Measurements from ENCODE around the gene ACVR1B. TPM values are rescaled to one million over a fixed set of nuclear protein-coding genes. Genes with fewer than 3 reads are reported as not detected.

ACVR1B gene
- total and polyA plus RNA-seq, 5 donors = 14.6 to 19.4 (median 15.9) TPM

DNA sequence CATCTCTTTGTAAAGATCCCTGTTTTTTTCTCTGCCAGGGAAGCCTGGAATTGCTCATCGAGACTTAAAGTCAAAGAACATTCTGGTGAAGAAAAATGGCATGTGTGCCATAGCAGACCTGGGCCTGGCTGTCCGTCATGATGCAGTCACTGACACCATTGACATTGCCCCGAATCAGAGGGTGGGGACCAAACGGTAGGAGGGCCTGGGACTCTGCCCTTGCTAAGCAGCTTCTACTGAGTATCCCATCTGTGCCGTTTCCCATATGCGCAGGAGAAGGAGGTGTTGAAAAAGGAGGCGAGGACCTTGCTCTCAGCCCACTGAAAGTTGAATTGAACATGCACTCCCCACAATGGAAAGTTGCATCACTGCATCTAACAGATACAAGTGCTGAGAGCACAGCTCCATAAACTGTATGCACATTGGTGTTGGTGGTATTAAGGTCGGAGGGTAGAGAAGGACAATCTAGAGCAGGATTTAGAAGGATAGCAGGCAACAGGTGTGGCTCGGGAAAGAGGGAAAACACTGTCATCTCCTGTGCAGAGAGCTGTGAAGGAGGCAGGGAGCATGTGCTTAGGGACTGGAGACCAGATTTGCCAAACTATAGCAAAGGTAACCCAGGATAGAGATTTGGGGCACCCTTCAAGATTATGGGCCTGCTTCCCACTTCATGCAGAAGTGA, 33.8 kb downstream of the ACVR1B start:
- Histone ChIP-seq H3K4me3 (ENCODE audit: low read length) (no peak overlapping the region), H3K27ac (ENCODE audit: low read length) (no peak overlapping the region), H3K4me1 (ENCODE audit: control insufficient read depth, insufficient read depth, low read length) (no peaks in the 10 kb centered on the region), H3K9me3 (ENCODE audit: control insufficient read depth, low read length) (no peaks in the 10 kb centered on the region), H3K27me3 (ENCODE audit: control insufficient read depth, insufficient read depth) (no peaks in the 10 kb centered on the region)
- no peak for DNase-seq
- intact Hi-C loops (cut with DNase I) = no loop called here
- ATAC-seq = no peak
- 86% methylated on average over 9 of the region's 9 CpGs for WGBS

DNA sequence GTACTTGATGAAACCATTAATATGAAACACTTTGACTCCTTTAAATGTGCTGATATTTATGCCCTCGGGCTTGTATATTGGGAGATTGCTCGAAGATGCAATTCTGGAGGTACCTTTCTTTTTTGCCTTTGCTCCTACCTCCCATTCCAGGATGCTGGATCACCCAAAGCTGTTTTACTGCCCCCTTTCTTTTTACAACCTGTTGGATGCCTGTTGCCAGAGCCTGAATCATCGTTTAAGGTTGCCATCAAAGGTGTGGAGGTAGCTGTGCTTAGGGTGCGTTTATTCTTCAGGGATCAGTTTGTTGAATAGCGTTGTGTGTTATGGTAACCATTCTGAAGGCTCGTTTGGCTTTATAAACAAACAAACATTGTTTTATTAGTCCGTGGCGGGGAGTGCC, 35.3 kb downstream of the ACVR1B start:
- ATAC-seq = no peak

DNA sequence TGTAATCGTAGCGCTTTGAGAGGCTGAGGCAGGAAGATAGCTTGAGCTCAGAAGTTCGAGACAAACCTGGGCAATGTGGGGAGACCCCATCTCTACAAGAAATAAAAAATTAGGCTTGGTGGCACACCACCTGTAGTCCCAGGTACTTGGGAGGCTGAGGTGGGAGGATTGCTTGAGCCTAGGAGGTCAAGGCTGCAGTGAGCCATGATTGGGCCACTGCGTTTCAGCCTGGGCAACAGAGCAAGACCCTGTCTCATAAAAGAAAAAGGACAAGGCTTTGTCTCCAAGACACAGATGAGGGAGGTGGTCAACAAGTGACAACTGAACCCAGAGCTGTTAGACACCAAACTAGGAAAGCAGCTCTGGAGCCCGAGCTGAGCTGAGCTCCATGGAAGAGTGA, 40.7 kb downstream of the ACVR1B start:
- Histone ChIP-seq H3K27me3 (ENCODE audit: control insufficient read depth, insufficient read depth) (no peaks in the 10 kb centered on the region), H3K27ac (ENCODE audit: low read length) (no peak overlapping the region), H3K4me1 (ENCODE audit: control insufficient read depth, insufficient read depth, low read length) (no peaks in the 10 kb centered on the region), H3K9me3 (ENCODE audit: control insufficient read depth, low read length) (no peaks in the 10 kb centered on the region), H3K4me3 (ENCODE audit: low read length) (no peak overlapping the region)
- ATAC-seq = no peak
- WGBS = 88% methylated on average over 5 of the region's 5 CpGs
- intact Hi-C loops (cut with DNase I) = no loop called here
- no peak for DNase-seq

More for the DNA sequence above, 35.3 kb downstream of the ACVR1B start:
- Histone ChIP-seq H3K27me3 (ENCODE audit: control insufficient read depth, insufficient read depth) (no peaks in the 10 kb centered on the region), H3K9me3 (ENCODE audit: control insufficient read depth, low read length) (no peaks in the 10 kb centered on the region), H3K4me3 (ENCODE audit: low read length) (no peak overlapping the region), H3K4me1 (ENCODE audit: control insufficient read depth, insufficient read depth, low read length) (no peaks in the 10 kb centered on the region), H3K27ac (ENCODE audit: low read length) (no peak overlapping the region)
- intact Hi-C loops (cut with DNase I) = no loop called here
- 90% methylated on average over 8 of the region's 8 CpGs for WGBS
- DNase-seq = no peak

DNA sequence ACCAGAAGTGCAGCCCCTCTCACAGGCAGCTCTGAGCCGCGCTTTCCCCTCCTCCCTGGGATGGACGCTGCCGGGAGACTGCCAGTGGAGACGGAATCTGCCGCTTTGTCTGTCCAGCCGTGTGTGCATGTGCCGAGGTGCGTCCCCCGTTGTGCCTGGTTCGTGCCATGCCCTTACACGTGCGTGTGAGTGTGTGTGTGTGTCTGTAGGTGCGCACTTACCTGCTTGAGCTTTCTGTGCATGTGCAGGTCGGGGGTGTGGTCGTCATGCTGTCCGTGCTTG, 43.0 kb downstream of the ACVR1B start:
- Histone ChIP-seq H3K9me3 (ENCODE audit: control insufficient read depth, low read length) (no peaks in the 10 kb centered on the region), H3K27me3 (ENCODE audit: control insufficient read depth, insufficient read depth) (no peaks in the 10 kb centered on the region), H3K27ac (ENCODE audit: low read length) (no peak overlapping the region), H3K4me3 (ENCODE audit: low read length) (no peak overlapping the region), H3K4me1 (ENCODE audit: control insufficient read depth, insufficient read depth, low read length) (no peaks in the 10 kb centered on the region)
- ATAC-seq (no peak), DNase-seq (peak in 1 of 3 donors; percentile 44)
- intact Hi-C loops (cut with DNase I) = no loop called here
- 94% methylated on average over 17 of the region's 17 CpGs for WGBS

DNA sequence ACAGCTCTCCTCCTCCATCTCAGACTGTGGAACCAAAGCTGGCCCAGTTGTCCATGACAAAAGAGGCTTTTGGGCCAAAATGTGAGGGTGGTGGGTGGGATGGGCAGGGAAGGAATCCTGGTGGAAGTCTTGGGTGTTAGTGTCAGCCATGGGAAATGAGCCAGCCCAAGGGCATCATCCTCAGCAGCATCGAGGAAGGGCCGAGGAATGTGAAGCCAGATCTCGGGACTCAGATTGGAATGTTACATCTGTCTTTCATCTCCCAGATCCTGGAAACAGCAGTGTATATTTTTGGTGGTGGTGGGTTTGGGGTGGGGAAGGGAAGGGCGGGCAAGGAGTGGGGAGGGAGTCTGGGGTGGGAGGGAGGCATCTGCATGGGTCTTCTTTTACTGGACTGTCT, 43.5 kb downstream of the ACVR1B start:
- intact Hi-C loops (cut with DNase I) = no loop called here
- Histone ChIP-seq H3K9me3 (ENCODE audit: control insufficient read depth, low read length) (no peaks in the 10 kb centered on the region), H3K4me3 (ENCODE audit: low read length) (no peak overlapping the region), H3K27me3 (ENCODE audit: control insufficient read depth, insufficient read depth) (no peaks in the 10 kb centered on the region), H3K4me1 (ENCODE audit: control insufficient read depth, insufficient read depth, low read length) (no peaks in the 10 kb centered on the region), H3K27ac (ENCODE audit: low read length) (no peak overlapping the region)
- ATAC-seq = no peak
- DNase-seq = no peak
- WGBS = 72% methylated on average over 4 of the region's 4 CpGs

DNA sequence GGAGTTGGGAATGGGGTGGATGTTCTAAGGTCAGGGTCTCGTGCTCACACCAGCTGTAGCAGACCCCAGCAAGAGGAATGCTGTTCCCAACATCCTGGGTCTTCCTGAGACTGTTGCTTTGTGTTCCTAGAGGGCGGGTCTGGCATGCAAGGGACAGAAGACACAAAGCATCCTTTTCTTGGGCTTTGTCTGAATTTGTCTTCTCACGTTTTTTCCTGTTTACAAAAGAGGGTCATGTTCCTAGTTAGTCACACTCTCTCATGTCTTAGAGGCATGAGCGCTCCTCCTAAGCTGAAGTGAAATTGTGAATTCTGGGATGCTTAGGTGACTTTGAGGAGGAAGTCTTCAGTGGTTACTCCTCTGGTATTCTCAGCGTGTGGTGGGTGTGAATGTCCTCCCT, 45.6 kb downstream of the ACVR1B start:
- no peak overlapping the region for H3K4me3 ChIP-seq (ENCODE audit: low read length)
- no peaks in the 10 kb centered on the region for H3K4me1 ChIP-seq (ENCODE audit: control insufficient read depth, insufficient read depth, low read length)
- H3K27ac ChIP-seq (ENCODE audit: low read length) = no peak overlapping the region
- ATAC-seq (no peak), DNase-seq (no peak)
- intact Hi-C loops (cut with DNase I) = no loop called here
- H3K27me3 ChIP-seq (ENCODE audit: control insufficient read depth, insufficient read depth) = no peaks in the 10 kb centered on the region
- WGBS = 84% methylated on average over 5 of the region's 5 CpGs
- H3K9me3 ChIP-seq (ENCODE audit: control insufficient read depth, low read length) = no peaks in the 10 kb centered on the region

DNA sequence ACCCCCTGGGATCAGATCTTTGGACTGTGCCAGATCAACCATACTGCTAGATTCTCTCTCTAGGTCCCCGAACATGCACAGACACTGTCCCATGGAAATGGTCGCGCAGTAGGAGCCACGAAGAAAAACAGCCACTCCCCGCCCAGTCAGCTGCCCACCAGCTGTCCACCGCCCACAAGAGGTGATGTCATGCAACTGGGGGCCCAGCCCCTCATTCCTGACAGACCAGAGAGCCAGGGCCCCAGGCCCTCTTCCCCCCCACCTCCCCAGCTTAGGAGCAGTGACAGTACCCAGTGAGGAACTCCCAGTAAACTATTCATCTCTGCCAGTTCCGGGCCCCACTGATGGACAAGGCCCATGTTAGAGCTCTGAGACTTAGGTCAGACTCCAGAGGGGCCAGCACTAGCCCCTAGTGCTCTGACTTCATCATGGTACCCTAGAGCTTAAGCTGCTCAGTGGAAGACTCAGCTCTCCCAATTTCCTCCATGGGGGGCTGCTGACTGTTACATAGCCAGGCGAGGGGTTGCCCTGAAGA, 51.6 kb downstream of the ACVR1B start:
- no peak for ATAC-seq
- Histone ChIP-seq H3K4me1 (ENCODE audit: control insufficient read depth, insufficient read depth, low read length) (no peaks in the 10 kb centered on the region), H3K27ac (ENCODE audit: low read length) (no peak overlapping the region), H3K27me3 (ENCODE audit: control insufficient read depth, insufficient read depth) (no peaks in the 10 kb centered on the region), H3K9me3 (ENCODE audit: control insufficient read depth, low read length) (no peaks in the 10 kb centered on the region), H3K4me3 (ENCODE audit: low read length) (no peak overlapping the region)
- no peak for DNase-seq
- WGBS = 89% methylated on average over 8 of the region's 8 CpGs
- intact Hi-C loops (cut with DNase I) = loop anchor here in 1 of 4 donors (5.0 kb wide), 1 partner anchor 79 kb away; no protein-coding TSS in a partner anchor

DNA sequence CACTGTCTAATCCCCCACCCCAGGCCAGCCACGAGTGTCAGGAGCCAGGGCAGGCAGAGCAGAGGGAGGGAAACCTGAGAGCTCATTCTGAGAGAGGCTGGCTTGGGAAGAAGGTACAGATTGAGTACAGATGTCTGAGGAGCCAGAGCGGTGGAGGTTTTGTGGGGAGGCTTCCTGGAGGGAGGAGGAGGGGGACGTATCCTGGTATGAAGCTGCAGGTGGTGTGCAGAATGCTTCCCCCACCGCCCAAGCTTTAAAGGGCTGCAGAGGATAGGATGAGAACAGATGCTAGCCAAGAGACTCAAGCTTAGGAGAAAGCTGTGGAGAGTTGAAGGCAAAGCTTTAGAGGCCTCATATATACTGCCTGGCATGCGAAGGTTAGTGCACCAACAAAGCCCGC, 52.1 kb downstream of the ACVR1B start:
- H3K4me1 ChIP-seq (ENCODE audit: control insufficient read depth, insufficient read depth, low read length) = no peaks in the 10 kb centered on the region
- WGBS = 77% methylated on average over 6 of the region's 6 CpGs
- no peak overlapping the region for H3K27ac ChIP-seq (ENCODE audit: low read length)
- intact Hi-C loops (cut with DNase I) = loop anchor here in 1 of 4 donors (5.0 kb wide), 1 partner anchor 79 kb away; no protein-coding TSS in a partner anchor
- H3K9me3 ChIP-seq (ENCODE audit: control insufficient read depth, low read length) = no peaks in the 10 kb centered on the region
- DNase-seq = no peak
- no peak overlapping the region for H3K4me3 ChIP-seq (ENCODE audit: low read length)
- no peaks in the 10 kb centered on the region for H3K27me3 ChIP-seq (ENCODE audit: control insufficient read depth, insufficient read depth)
- no peak for ATAC-seq

DNA sequence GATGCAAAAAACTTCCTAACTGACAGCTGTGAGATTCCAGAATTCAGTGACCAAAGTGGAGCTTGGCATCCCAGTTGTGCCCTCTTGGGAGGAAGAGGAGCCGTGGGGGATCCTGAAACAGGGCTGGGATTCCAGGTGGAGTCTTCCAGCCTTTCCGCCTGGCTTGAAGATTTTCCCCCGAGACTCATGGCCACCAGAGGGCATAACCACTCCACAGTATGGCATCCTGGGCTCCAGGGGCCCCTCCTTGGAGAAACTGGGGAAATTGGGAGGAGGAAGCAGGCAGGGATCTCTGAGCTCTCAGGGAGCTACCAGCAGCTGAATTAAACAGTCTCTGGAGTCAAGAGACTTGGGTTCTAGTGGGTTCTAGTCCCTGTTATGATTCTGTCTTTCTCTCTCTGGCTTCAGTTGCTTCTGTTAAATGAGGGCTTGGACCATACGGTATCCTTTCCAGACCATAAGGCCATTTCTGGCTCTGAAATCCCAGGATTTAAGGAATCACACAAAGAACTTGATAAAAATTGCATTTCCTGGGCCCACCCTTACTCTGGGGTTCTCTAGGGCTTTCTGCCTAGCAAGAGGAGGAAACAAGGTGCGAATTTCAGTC, 52.6 kb downstream of the ACVR1B start:
- WGBS = 56% methylated on average over 5 of the region's 5 CpGs
- Histone ChIP-seq H3K4me1 (ENCODE audit: control insufficient read depth, insufficient read depth, low read length) (no peaks in the 10 kb centered on the region), H3K27ac (ENCODE audit: low read length) (no peak overlapping the region), H3K4me3 (ENCODE audit: low read length) (no peak overlapping the region), H3K9me3 (ENCODE audit: control insufficient read depth, low read length) (no peaks in the 10 kb centered on the region), H3K27me3 (ENCODE audit: control insufficient read depth, insufficient read depth) (no peaks in the 10 kb centered on the region)
- intact Hi-C loops (cut with DNase I) = loop anchor here in 1 of 4 donors (5.0 kb wide), 1 partner anchor 78 kb away; no protein-coding TSS in a partner anchor
- DNase-seq (peak in 1 of 3 donors; percentile 82), ATAC-seq (peak in 1 of 2 donors; percentile 2)

DNA sequence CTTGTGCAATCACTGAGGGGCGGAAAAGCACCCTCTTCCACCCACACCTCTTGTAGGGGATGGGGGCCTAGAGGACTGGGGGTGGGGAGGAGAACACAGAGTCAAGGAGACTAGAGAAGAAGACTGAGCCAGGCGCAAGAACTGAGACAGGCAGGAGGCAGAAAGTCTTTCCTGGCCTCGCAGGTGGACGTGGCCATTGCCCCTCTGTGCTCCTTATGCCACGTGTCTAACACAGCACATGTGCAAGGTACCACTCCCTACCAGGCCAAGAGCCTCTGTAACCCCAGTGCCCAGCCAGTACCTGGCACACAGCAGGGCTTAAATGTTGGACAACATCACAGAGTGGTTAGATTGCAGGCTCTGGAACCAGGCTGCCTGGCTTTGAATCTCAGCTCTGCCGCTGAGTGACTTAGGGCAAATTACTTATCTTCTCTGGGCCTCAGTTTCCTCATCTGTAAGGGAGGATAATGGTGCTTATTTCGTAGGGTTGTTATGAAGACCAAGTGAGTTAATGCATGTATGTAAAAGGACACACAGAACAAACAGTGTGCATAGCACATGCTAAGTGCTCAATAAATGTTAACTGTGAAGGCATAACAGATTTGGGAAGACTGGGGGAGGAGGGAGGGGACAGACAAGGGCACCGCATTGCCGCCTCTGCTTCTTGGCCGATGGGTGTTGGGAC, 53.9 kb downstream of the ACVR1B start:
- no peak for ATAC-seq
- 92% methylated on average over 10 of the region's 10 CpGs for WGBS
- no peak overlapping the region for H3K4me3 ChIP-seq (ENCODE audit: low read length)
- no peak overlapping the region for H3K27ac ChIP-seq (ENCODE audit: low read length)
- peak in 1 of 3 donors; percentile 41 for DNase-seq
- intact Hi-C loops (cut with DNase I) = no loop called here
- no peaks in the 10 kb centered on the region for H3K9me3 ChIP-seq (ENCODE audit: control insufficient read depth, low read length)
- no peaks in the 10 kb centered on the region for H3K27me3 ChIP-seq (ENCODE audit: control insufficient read depth, insufficient read depth)
- no peaks in the 10 kb centered on the region for H3K4me1 ChIP-seq (ENCODE audit: control insufficient read depth, insufficient read depth, low read length)
